Measurements from ENCODE around the gene CCNJ.

Gene CCNJ

DNA sequence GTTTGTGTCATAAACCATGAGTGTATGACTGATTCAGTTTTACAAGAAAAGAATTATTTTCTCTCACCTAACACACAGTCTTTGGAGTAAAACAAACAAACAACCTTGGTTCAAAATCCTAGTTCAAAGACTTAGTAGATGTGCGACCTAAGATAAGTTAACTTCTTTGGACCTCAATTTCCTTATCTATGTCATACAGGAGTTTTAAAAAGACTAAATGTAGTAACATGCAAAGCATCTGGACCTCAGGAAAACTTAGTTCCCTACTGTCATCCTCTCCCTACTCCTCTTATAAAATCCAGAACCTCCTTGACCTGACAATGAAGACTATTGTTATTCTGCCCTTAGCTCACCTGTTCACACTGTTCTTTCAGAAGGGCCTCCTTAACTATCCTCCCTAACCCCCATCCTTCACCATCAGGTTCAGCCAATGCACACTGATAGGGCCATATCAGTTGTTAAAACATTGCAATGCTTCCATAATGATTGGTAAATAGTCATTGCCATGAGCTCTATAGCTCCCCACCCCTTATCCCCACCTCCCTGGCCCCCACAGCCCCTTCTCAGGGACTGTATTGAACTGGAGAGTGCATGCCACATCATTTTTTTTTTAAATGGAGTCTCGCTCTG is 28.8 kb upstream of the CCNJ start:
- Histone ChIP-seq H4K20me1 (ENCODE audit: control insufficient read depth, insufficient read depth, low read depth, low read length) (no peaks in the 10 kb centered on the region), H3K27ac (ENCODE audit: low read depth, low read length) (no peak overlapping the region), H3K4me1 (ENCODE audit: control insufficient read depth, low read length) (no peaks in the 10 kb centered on the region), H3K36me3 (ENCODE audit: control insufficient read depth, low read length) (no peaks in the 10 kb centered on the region), H3K9me3 (ENCODE audit: control insufficient read depth, insufficient read depth, low read length) (no peaks in the 10 kb centered on the region), H3K79me2 (ENCODE audit: control insufficient read depth, low read length) (no peaks in the 10 kb centered on the region), H3K27me3 (ENCODE audit: control insufficient read depth, low read length) (no peaks in the 10 kb centered on the region), H3K4me3 (ENCODE audit: low read length) (no peak overlapping the region), H3K9me2 (replicated peaks; ENCODE audit: control insufficient read depth, low read length) (no peaks in the 10 kb centered on the region), H3K4me2 (ENCODE audit: low read length) (no peak overlapping the region), H3F3A (ENCODE audit: control insufficient read depth, insufficient read depth) (no peaks in the 10 kb centered on the region)
- no peak for TF ChIP-seq EZH2phosphoT487 (IDR thresholded peaks at IDR 0.05; ENCODE audit: borderline replicate concordance, low read length)
- TF ChIP-seq, protein P1, sequence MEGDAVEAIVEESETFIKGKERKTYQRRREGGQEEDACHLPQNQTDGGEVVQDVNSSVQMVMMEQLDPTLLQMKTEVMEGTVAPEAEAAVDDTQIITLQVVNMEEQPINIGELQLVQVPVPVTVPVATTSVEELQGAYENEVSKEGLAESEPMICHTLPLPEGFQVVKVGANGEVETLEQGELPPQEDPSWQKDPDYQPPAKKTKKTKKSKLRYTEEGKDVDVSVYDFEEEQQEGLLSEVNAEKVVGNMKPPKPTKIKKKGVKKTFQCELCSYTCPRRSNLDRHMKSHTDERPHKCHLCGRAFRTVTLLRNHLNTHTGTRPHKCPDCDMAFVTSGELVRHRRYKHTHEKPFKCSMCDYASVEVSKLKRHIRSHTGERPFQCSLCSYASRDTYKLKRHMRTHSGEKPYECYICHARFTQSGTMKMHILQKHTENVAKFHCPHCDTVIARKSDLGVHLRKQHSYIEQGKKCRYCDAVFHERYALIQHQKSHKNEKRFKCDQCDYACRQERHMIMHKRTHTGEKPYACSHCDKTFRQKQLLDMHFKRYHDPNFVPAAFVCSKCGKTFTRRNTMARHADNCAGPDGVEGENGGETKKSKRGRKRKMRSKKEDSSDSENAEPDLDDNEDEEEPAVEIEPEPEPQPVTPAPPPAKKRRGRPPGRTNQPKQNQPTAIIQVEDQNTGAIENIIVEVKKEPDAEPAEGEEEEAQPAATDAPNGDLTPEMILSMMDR (IDR thresholded peaks at IDR 0.05; ENCODE audit: low read depth, low read length, poor library complexity, severe bottlenecking): no peak

DNA sequence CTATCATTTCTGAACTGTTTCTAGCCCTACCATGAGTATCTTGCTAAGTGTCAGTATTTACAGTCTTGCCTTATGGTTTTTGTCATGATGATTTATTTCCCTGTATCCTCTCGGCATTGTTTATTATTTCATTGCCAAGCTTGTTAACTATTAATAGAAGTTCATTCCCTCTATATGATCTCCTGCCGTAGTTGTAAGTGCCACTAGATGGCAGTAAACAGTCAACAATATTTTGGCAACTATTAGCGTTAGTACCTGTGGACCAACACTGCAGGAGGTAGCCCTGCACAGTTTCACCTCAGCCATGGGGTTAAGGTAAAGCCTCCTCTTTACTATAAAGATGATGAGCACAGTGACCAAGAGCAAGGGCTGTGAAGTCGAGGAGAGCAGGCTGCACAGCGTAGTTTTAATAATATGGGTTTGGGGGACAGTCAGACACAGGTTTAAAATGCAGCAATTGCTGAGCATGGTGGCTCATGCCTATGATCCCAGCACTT is 26.1 kb upstream of the CCNJ start:
- no peak for TF ChIP-seq EZH2phosphoT487 (IDR thresholded peaks at IDR 0.05; ENCODE audit: borderline replicate concordance, low read length)
- TF ChIP-seq, protein P1 (IDR thresholded peaks at IDR 0.05; ENCODE audit: low read depth, low read length, poor library complexity, severe bottlenecking): peak; percentile 88
- Histone ChIP-seq H3K4me3 (ENCODE audit: low read length) (no peak overlapping the region), H3K4me2 (ENCODE audit: low read length) (no peak overlapping the region), H3K4me1 (ENCODE audit: control insufficient read depth, low read length) (no peaks in the 10 kb centered on the region), H4K20me1 (ENCODE audit: control insufficient read depth, insufficient read depth, low read depth, low read length) (no peaks in the 10 kb centered on the region), H3K36me3 (ENCODE audit: control insufficient read depth, low read length) (no peaks in the 10 kb centered on the region), H3F3A (ENCODE audit: control insufficient read depth, insufficient read depth) (no peaks in the 10 kb centered on the region), H3K27ac (ENCODE audit: low read depth, low read length) (no peak overlapping the region), H3K27me3 (ENCODE audit: control insufficient read depth, low read length) (no peaks in the 10 kb centered on the region), H3K79me2 (ENCODE audit: control insufficient read depth, low read length) (no peaks in the 10 kb centered on the region), H3K9me3 (ENCODE audit: control insufficient read depth, insufficient read depth, low read length) (no peaks in the 10 kb centered on the region), H3K9me2 (replicated peaks; ENCODE audit: control insufficient read depth, low read length) (no peaks in the 10 kb centered on the region)

DNA sequence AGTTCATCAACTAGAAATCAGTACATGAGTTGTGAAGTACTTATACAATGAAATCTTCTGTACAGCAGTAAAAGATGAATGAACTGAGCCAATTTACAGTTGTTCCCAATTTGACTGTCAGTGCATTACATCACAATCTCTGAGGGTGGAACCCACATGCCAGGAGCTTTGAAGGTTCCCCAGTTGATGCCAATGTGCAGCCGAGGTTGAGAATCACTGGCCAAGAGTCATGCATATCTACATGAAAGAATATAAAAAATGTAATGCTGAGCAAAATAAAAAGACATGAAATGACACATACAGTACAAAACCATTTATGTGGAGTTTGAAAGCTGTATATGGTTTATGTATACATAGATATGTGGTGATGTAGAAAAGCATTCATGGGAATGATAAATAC is 22.1 kb upstream of the CCNJ start:
- H3K4me2 ChIP-seq (ENCODE audit: low read length): no peak overlapping the region
- H4K20me1 ChIP-seq (ENCODE audit: control insufficient read depth, insufficient read depth, low read depth, low read length): no peaks in the 10 kb centered on the region
- H3K4me1 ChIP-seq (ENCODE audit: control insufficient read depth, low read length): no peaks in the 10 kb centered on the region
- no peaks in the 10 kb centered on the region for H3K9me2 ChIP-seq (replicated peaks; ENCODE audit: control insufficient read depth, low read length)
- H3K27me3 ChIP-seq (ENCODE audit: control insufficient read depth, low read length): no peaks in the 10 kb centered on the region
- no peak for TF ChIP-seq EZH2phosphoT487 (IDR thresholded peaks at IDR 0.05; ENCODE audit: borderline replicate concordance, low read length)
- TF ChIP-seq, protein P1 (IDR thresholded peaks at IDR 0.05; ENCODE audit: low read depth, low read length, poor library complexity, severe bottlenecking): no peak
- no peak overlapping the region for H3K27ac ChIP-seq (ENCODE audit: low read depth, low read length)
- no peak overlapping the region for H3K4me3 ChIP-seq (ENCODE audit: low read length)
- no peaks in the 10 kb centered on the region for H3F3A ChIP-seq (ENCODE audit: control insufficient read depth, insufficient read depth)
- no peaks in the 10 kb centered on the region for H3K9me3 ChIP-seq (ENCODE audit: control insufficient read depth, insufficient read depth, low read length)
- H3K79me2 ChIP-seq (ENCODE audit: control insufficient read depth, low read length): no peaks in the 10 kb centered on the region
- no peaks in the 10 kb centered on the region for H3K36me3 ChIP-seq (ENCODE audit: control insufficient read depth, low read length)

All from DOHH2 (cell line).